Sciatic nerve (tissue), 2 donors: ENCODE measurements around the gene COMMD10. TPM values are rescaled to one million over a fixed set of nuclear protein-coding genes. Genes with fewer than 3 reads are reported as not detected.

ENCODE experiments used
- ATAC-seq: fragments of 200-7000 bp; cut with Tn5 transposase; one replicate; pipeline ENCODE4 v1.9.1; 2020; ENCODE audit warnings: mild to moderate bottlenecking, moderate library complexity
- DNase-seq: peaks from one replicate; pipeline ENCODE4 v3.0.0-alpha.2; 2020; ENCODE audit warnings: low spot score
- intact Hi-C: fragments of 100-400 bp; cut with DNase I; formaldehyde crosslinking; loops from one replicate; pipeline ENCODE4 v1.14.2; 2022
- total RNA-seq: library from RNA; stranded (reverse); fragmentation: NEBNext Ultra II Directional; extraction: Animal tissue kit (Norgen Biotek cat#: 25700); gene quantifications from one replicate; pipeline ENCODE4 v1.2.1, GENCODE V29; 2021
- donor health status: DM: no; HTN: no; CAD: no.
- donor health status: DM: no; HTN: no; CAD: no.

The COMMD10 gene
- total RNA-seq, 1 donor from 2014 or later: 33.3 TPM

- no peak for DNase-seq
- ATAC-seq: no peak
- intact Hi-C loops: loop anchor here (5.0 kb wide), 1 partner anchor 1733 kb away; no protein-coding TSS in a partner anchor
Observed at GRCh38 chr5:116159006-116159405, 74.2 kb downstream of the COMMD10 start.

DNA sequence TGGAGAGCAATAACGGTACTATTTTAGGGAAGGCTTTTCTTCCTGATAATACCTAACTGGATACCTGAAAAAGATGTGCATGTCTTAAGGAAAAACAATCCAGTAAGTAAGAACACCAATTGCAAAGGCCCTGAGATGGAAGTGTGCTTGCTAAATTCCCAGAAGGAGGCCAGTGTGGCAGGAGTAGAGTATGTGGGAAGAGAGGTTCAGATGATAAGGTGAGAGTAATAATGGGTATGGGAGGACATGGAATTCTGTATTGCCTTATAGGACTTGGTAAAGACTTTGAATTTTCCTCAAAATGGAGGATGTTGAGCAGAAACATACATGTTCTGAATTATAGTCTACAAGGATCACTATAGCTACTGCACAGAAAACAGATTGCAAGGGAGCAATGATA lies 89.3 kb downstream of the COMMD10 start:
- DNase-seq (no peak), ATAC-seq (no peak)
- intact Hi-C loops: no loop called here

GRCh38 chr5:116176121-116176520 lies 91.3 kb downstream of the COMMD10 start:
- DNase-seq (no peak), ATAC-seq (no peak)
- intact Hi-C loops: no loop called here

GRCh38 chr5:116178925-116179324 lies 94.1 kb downstream of the COMMD10 start:
- DNase-seq (no peak), ATAC-seq (no peak)
- intact Hi-C loops: no loop called here

- DNase-seq (no peak), ATAC-seq (no peak)
- intact Hi-C loops: no loop called here
Observed at GRCh38 chr5:116209166-116209565, 124.3 kb downstream of the COMMD10 start.

DNA sequence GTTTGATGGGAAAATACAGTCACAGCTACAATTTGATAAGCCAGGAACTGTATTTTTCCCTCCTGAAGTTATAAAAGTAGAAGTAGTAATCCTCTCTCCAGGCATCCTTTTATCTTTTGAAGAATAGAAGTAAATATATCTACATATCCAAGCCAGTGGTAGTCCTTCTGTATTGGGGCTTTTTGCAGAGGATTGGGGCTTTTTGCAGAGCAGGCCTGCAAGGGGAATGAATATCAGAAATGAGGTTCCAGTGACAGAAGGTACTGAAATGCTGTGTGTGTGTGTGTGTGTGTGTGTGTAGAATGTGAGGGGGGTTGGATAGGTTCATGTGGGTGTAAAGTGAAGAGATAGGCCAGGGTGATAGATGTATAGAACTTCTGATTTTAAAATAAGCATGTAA lies 127.4 kb downstream of the COMMD10 start:
- intact Hi-C loops: no loop called here
- no peak for DNase-seq
- no peak for ATAC-seq

DNA sequence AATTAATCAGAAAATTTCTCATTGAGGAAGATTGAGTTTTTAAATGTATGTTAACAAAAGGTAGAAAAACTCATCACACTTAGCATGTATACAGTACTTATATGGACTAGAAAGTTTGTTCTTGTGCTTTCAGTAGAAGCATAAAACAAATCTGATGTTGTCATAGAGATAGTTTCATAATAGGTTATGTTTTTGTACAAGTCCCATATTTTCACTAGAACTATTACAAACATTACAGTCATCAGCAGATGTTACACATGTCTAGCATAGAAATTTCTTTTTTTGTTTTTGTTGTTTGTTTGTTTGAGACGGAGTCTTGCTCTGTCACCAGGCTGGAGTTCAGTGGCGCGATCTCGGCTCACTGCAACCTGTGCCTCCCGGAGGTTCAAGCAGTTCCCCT lies 131.4 kb downstream of the COMMD10 start:
- DNase-seq: no peak
- intact Hi-C loops: no loop called here
- ATAC-seq: no peak

GRCh38 chr5:116225281-116225922 lies 140.6 kb downstream of the COMMD10 start:
- intact Hi-C loops: no loop called here
- no peak for DNase-seq
- no peak for ATAC-seq

- DNase-seq (no peak), ATAC-seq (no peak)
- intact Hi-C loops: no loop called here
Observed at GRCh38 chr5:116229131-116229689, 144.4 kb downstream of the COMMD10 start.

- ATAC-seq: no peak
Observed at GRCh38 chr5:116231288-116231687, 146.5 kb downstream of the COMMD10 start.

GRCh38 chr5:116234681-116235080 lies 149.9 kb downstream of the COMMD10 start:
- ATAC-seq: no peak
- intact Hi-C loops: no loop called here
- no peak for DNase-seq

More at GRCh38 chr5:116231288-116231687, 146.5 kb downstream of the COMMD10 start:
- intact Hi-C loops: no loop called here
- DNase-seq: no peak

DNA sequence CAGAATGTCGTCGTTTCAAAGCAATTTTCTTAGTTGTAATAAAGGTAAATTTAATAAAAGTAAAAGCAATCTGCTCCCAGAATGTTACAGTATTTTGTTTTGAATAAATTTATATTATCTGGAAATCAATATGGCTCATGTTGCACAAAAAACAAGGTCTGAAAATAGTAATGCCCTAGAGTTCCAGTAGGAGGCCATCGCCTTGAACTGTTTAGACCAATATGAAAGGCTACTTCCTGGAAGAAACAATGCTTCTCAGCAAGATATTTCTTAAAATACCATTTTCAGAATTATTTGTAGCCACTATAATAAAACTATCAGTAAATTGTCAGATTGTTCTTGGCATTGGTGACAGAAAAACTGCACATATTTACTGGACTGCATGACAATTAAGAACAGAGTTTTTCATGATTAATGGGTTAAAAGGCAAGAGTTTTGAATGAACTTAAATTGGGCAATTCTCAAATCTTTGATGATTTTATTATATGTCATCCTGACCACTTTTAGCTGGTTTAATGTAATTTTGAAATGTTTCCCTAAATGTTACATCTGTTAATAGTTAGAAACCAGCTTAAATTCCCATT lies 153.2 kb downstream of the COMMD10 start:
- DNase-seq: no peak
- ATAC-seq: no peak
- intact Hi-C loops: no loop called here

DNA sequence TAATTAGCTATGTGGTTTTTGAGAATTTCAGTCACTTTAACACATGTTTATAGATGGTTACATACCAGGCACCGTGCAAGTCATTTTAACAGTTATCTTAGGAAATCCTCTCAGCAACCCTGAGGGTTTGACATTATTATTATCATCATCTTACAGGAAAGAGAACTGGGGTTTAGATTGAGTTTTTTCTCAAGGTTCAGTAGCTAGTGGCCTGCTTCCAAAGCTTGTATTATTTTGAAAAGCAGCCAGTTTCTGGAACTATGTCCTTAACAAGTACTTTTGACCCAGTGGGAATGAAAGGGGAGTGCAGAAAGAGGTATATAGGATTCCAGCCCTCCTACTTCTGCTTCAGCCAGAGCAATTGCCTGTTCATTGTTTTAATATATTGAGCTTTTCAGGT lies 157.5 kb downstream of the COMMD10 start:
- ATAC-seq (no peak), DNase-seq (no peak)
- intact Hi-C loops: no loop called here

- DNase-seq (no peak), ATAC-seq (no peak)
- intact Hi-C loops: no loop called here
Observed at GRCh38 chr5:116248432-116248831, 163.6 kb downstream of the COMMD10 start.

DNA sequence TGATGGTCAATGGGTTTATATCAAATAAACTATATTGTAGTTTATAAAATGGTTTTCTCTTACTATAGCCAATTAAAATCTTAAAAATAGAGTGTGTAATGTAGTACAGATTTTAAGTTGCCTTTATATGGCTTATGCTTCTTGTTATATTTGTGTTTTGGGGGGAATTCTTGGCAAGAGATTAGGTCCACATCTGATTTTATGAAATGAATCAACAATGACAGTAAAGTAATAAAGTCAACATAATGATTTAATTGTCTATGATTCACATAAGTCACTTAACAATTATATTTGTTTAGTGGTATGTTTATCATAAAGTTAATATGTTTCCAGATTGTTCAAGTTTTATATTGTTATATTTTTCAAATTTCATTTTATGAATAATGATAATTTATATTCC lies 164.8 kb downstream of the COMMD10 start:
- ATAC-seq (no peak), DNase-seq (no peak)
- intact Hi-C loops: no loop called here

- ATAC-seq (no peak), DNase-seq (no peak)
- intact Hi-C loops: no loop called here
Observed at GRCh38 chr5:116256717-116257116, 171.9 kb downstream of the COMMD10 start.

GRCh38 chr5:116265471-116265870 lies 180.6 kb downstream of the COMMD10 start:
- intact Hi-C loops: no loop called here
- DNase-seq: no peak
- no peak for ATAC-seq

DNA sequence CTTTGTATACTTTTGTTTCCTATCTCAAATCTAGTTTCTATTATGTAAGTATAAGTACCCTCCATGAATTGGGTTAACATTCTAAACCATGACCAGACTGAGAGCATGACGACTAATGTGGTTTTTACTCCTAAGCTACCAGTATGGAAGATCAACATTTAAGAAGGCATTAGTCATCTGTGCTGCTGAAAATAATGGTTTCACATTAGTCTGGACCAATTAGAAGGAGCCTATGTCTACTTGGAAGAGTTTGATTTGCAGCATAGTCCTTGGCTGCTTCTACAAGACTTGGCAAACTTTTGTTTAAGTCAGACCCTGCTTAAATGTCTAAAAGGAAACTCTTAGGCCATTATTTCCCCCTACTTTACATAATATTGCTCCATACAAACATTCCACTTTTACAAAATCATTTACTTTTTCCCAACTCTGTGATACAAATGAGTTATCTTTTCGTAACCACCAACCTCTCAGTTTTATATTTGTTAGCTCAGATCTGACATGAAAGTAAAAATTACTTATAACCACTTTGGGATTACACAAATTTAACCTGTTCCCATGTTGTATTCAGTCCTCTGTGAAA lies 186.7 kb downstream of the COMMD10 start:
- ATAC-seq: no peak

GRCh38 chr5:116272281-116272941 lies 187.6 kb downstream of the COMMD10 start:
- intact Hi-C loops: no loop called here
- DNase-seq (no peak), ATAC-seq (peak; percentile 90)

More for the DNA sequence above, 186.7 kb downstream of the COMMD10 start:
- DNase-seq: no peak
- intact Hi-C loops: no loop called here
